Measurements from ENCODE around the gene GJA5. TPM values are rescaled to one million over a fixed set of nuclear protein-coding genes. Genes with fewer than 3 reads are reported as not detected.

The GJA5 gene
- total RNA-seq, 1 experiment from 2014 or later, result 8.7 TPM

DNA sequence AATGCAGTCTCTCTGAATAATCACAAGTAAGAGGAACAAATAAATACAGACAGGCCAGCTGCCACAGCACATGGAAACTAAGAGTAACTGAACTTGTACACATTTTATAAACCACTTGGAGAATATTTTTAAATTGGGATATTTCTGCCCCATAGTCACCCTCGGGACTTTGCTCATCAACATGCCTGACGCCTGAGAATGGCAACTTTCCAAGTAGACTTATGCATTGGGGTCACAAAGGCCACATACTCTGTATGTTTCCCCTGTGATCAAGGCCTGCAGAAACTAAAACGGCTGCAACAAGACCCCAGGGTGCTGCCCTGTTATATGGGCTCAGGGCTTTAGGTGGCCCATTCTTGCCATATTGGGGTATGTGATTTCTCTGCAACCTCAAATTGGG, 38.3 kb upstream of the GJA5 start:
- H3F3A ChIP-seq (ENCODE audit: insufficient read depth, low read depth), result no peaks in the 10 kb centered on the region
- POLR2A ChIA-PET (ENCODE audit: unreplicated experiment), result no interaction called here
- no peaks in the 10 kb centered on the region for H3K9me2 ChIP-seq (ENCODE audit: insufficient read depth)
- CTCF ChIA-PET, result no interaction called here
- no peaks in the 10 kb centered on the region for H4K20me1 ChIP-seq (ENCODE audit: insufficient read depth)
- no peak for TF ChIP-seq EZH2 (IDR thresholded peaks at IDR 0.05; ENCODE audit: low read depth)
- TF ChIP-seq, protein P1, sequence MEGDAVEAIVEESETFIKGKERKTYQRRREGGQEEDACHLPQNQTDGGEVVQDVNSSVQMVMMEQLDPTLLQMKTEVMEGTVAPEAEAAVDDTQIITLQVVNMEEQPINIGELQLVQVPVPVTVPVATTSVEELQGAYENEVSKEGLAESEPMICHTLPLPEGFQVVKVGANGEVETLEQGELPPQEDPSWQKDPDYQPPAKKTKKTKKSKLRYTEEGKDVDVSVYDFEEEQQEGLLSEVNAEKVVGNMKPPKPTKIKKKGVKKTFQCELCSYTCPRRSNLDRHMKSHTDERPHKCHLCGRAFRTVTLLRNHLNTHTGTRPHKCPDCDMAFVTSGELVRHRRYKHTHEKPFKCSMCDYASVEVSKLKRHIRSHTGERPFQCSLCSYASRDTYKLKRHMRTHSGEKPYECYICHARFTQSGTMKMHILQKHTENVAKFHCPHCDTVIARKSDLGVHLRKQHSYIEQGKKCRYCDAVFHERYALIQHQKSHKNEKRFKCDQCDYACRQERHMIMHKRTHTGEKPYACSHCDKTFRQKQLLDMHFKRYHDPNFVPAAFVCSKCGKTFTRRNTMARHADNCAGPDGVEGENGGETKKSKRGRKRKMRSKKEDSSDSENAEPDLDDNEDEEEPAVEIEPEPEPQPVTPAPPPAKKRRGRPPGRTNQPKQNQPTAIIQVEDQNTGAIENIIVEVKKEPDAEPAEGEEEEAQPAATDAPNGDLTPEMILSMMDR (conservative IDR thresholded peaks at IDR 0.05), result no peak
- no TSS peak for BruUV-seq (replicated peaks)
- no peak overlapping the region for H3K27ac ChIP-seq
- no peak overlapping the region for H2AFZ ChIP-seq
- H3K9me3 ChIP-seq (ENCODE audit: insufficient read depth, low read depth), result peaks cover 8% of the 10 kb centered on the region; the same call in 1 of the 2 replicates
- no peaks in the 10 kb centered on the region for H3K79me2 ChIP-seq (ENCODE audit: low read depth)
- no peaks in the 10 kb centered on the region for H3K27me3 ChIP-seq (ENCODE audit: insufficient read depth, low read depth)
- peaks cover under 1% of the 10 kb centered on the region; the same call in 1 of the 2 replicates for H3K4me1 ChIP-seq (replicated peaks; ENCODE audit: insufficient read depth)
- H3K36me3 ChIP-seq (ENCODE audit: low read depth), result no peaks in the 10 kb centered on the region
- no peak for DNase-seq
- H3K4me3 ChIP-seq, result no peak overlapping the region
- H3K4me2 ChIP-seq, result no peak overlapping the region
- intact Hi-C loops (cut with micrococcal nuclease; ENCODE audit: unreplicated experiment), result no loop called here

DNA sequence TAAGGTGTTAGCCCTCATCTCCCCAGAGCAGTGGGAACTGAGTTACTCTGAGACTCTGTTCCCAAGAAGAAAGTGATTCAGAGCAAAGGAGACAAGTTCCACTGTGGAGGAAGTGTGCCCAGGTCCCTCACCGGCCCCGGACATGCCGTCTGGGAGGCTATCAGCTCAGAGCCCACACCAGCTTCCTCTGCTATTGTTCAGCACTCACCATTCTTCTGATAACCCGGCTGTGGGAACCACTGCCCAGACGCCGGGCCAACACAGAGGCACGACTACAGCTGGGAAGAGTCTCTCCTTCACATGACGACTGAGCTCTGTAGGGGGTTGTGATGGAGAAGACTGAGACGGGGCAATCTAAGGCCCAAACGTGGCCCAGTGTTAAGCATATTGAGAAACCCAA, 34.2 kb upstream of the GJA5 start:
- Histone ChIP-seq H4K20me1 (ENCODE audit: insufficient read depth) (no peaks in the 10 kb centered on the region), H3K36me3 (ENCODE audit: low read depth) (no peaks in the 10 kb centered on the region), H3F3A (ENCODE audit: insufficient read depth, low read depth) (no peaks in the 10 kb centered on the region), H2AFZ (no peak overlapping the region), H3K79me2 (ENCODE audit: low read depth) (no peaks in the 10 kb centered on the region), H3K4me1 (replicated peaks; ENCODE audit: insufficient read depth) (peaks cover 4% of the 10 kb centered on the region; the same call in 1 of the 2 replicates), H3K9me3 (ENCODE audit: insufficient read depth, low read depth) (no peaks in the 10 kb centered on the region; the same call in 1 of the 2 replicates), H3K9me2 (ENCODE audit: insufficient read depth) (no peaks in the 10 kb centered on the region), H3K4me3 (no peak overlapping the region), H3K27me3 (ENCODE audit: insufficient read depth, low read depth) (no peaks in the 10 kb centered on the region), H3K4me2 (no peak overlapping the region), H3K27ac (no peak overlapping the region)
- POLR2A ChIA-PET (ENCODE audit: unreplicated experiment), result no interaction called here
- intact Hi-C loops (cut with micrococcal nuclease; ENCODE audit: unreplicated experiment), result no loop called here
- no peak for DNase-seq
- BruUV-seq (replicated peaks), result no TSS peak
- TF ChIP-seq, protein P1 (conservative IDR thresholded peaks at IDR 0.05), result no peak
- no peak for TF ChIP-seq EZH2 (IDR thresholded peaks at IDR 0.05; ENCODE audit: low read depth)
- CTCF ChIA-PET, result interaction anchor here (0.5 kb wide), 1 partner anchor 85 kb away, joined by 3 read pairs; no protein-coding TSS in a partner anchor

DNA sequence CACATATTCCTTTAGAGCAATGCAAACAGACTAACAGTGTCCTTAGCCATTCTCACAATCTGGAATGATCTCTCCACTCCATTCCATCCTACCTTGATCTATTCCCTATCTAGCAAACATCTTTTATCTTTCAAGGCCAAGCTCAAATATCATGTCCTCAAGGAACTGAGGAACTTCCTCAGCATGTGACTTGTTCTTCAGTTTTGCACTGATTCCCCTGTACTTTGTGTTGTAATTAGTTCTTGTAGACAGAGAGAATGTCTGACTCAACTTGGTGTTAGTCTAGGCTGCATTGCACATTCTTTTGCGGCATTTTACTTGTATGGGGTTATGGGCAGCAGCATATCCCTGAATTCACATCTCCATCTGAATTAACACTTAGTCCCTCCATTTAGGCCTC, 31.5 kb upstream of the GJA5 start:
- Histone ChIP-seq H3K4me3 (no peak overlapping the region), H3K9me2 (ENCODE audit: insufficient read depth) (no peaks in the 10 kb centered on the region), H3F3A (ENCODE audit: insufficient read depth, low read depth) (no peaks in the 10 kb centered on the region), H3K9me3 (ENCODE audit: insufficient read depth, low read depth) (no peaks in the 10 kb centered on the region; the same call in 1 of the 2 replicates), H3K36me3 (ENCODE audit: low read depth) (no peaks in the 10 kb centered on the region), H4K20me1 (ENCODE audit: insufficient read depth) (no peaks in the 10 kb centered on the region), H3K4me1 (replicated peaks; ENCODE audit: insufficient read depth) (peaks cover 4% of the 10 kb centered on the region; the same call in 1 of the 2 replicates), H3K27me3 (ENCODE audit: insufficient read depth, low read depth) (no peaks in the 10 kb centered on the region), H3K79me2 (ENCODE audit: low read depth) (no peaks in the 10 kb centered on the region), H3K4me2 (no peak overlapping the region), H2AFZ (no peak overlapping the region), H3K27ac (no peak overlapping the region)
- no TSS peak for BruUV-seq (replicated peaks)
- no peak for DNase-seq
- intact Hi-C loops (cut with micrococcal nuclease; ENCODE audit: unreplicated experiment), result no loop called here
- ChIA-PET CTCF (no interaction called here), POLR2A (ENCODE audit: unreplicated experiment) (no interaction called here)
- TF ChIP-seq, protein P1 (conservative IDR thresholded peaks at IDR 0.05), result no peak
- no peak for TF ChIP-seq EZH2 (IDR thresholded peaks at IDR 0.05; ENCODE audit: low read depth)

Measured in PC-9 (cell line).